Measurements from ENCODE around the gene AOPEP. TPM values are rescaled to one million over a fixed set of nuclear protein-coding genes. Genes with fewer than 3 reads are reported as not detected.

AOPEP gene
- 82.7 and 84.2 TPM in 2 replicates for total RNA-seq

GRCh38 chr9:94726495-94727191, at the start of gene AOPEP:
Gene AOPEP (plus strand): TSS chr9:94726699. CDS start chr9:94759784, 33,085 bp downstream.

Other genes starting within 250 kb of the AOPEP start
- gene PCAT7, start 171.6 kb upstream of the AOPEP start, total RNA-seq, result not detected in 2 replicates
- gene FBP2, start 132.9 kb upstream of the AOPEP start, total RNA-seq, result not detected in 2 replicates
- gene FBP1, start 87.2 kb upstream of the AOPEP start, total RNA-seq, result not detected in 2 replicates